ENCODE measurements around the gene ARL4A. TPM values are rescaled to one million over a fixed set of nuclear protein-coding genes. Genes with fewer than 3 reads are reported as not detected.

The ARL4A gene
- total and polyA plus RNA-seq, 9 of the 15 experiments (the other 6 are each of a cell fraction or from before 2014, with no cell fraction given), result 118 to 688 (median 172) TPM

DNA sequence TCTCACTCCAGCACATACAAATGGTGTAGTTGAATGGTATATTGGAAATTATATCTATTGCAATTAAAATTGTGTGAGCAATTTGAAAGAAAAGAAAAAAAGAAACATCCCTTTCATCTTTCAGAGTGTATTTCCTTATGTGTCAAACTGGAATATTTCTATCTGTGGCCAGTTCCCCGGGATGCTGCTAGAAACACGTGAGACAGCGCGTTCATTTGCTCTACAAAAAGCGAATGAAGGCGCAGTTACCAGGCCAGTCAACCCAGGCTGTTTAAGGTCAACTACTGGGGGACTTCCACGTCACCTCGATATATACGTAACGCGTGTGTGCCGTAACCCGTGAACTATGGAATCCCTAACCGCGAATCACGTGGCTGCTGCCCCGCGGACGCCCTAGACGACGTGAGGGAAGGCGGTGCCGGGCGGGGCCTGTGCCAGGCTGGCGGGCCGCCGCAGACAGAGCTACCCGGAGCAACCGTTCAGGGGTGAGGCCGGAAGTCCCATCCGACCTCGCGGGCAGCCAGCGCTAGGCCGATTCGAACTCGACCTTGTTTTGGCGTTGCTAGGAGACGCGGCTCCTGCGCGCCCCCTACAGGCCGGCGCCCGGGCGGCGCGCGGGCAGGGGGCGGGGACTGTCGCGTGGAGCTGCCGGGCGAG lies 1.1 kb upstream of the ARL4A start (continued):
- TF ChIP-seq, protein P1, sequence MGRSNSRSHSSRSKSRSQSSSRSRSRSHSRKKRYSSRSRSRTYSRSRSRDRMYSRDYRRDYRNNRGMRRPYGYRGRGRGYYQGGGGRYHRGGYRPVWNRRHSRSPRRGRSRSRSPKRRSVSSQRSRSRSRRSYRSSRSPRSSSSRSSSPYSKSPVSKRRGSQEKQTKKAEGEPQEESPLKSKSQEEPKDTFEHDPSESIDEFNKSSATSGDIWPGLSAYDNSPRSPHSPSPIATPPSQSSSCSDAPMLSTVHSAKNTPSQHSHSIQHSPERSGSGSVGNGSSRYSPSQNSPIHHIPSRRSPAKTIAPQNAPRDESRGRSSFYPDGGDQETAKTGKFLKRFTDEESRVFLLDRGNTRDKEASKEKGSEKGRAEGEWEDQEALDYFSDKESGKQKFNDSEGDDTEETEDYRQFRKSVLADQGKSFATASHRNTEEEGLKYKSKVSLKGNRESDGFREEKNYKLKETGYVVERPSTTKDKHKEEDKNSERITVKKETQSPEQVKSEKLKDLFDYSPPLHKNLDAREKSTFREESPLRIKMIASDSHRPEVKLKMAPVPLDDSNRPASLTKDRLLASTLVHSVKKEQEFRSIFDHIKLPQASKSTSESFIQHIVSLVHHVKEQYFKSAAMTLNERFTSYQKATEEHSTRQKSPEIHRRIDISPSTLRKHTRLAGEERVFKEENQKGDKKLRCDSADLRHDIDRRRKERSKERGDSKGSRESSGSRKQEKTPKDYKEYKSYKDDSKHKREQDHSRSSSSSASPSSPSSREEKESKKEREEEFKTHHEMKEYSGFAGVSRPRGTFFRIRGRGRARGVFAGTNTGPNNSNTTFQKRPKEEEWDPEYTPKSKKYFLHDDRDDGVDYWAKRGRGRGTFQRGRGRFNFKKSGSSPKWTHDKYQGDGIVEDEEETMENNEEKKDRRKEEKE (IDR thresholded peaks at IDR 0.05; ENCODE audit: borderline replicate concordance in 1 of 2, control insufficient read depth in 1 of 2, low read depth in 2 of 2, low read length in 1 of 2), result no peak
- TF ChIP-seq ZSCAN32 (CRISPR knock-in tag; IDR thresholded peaks at IDR 0.05) (no peak), RHOXF2B (CRISPR knock-in tag; conservative IDR thresholded peaks at IDR 0.05) (no peak), TARDBP (IDR thresholded peaks at IDR 0.05) (peak; percentile 50; the same call in 1 of the 2 replicates), ZNF212 (CRISPR knock-in tag; IDR thresholded peaks at IDR 0.05) (no peak), ZNF175 (CRISPR knock-in tag; IDR thresholded peaks at IDR 0.05; ENCODE audit: low read depth) (no peak), ZNF668 (CRISPR knock-in tag; IDR thresholded peaks at IDR 0.05) (no peak), POLR2H (tag; IDR thresholded peaks at IDR 0.05; ENCODE audit: low read depth) (peak; percentile 45; the same call in 1 of the 2 replicates), ILK (tag; IDR thresholded peaks at IDR 0.05; ENCODE audit: borderline replicate concordance, low read depth) (no peak), ZNF444 (CRISPR knock-in tag; IDR thresholded peaks at IDR 0.05) (no peak)
- TF ChIP-seq, protein P2, sequence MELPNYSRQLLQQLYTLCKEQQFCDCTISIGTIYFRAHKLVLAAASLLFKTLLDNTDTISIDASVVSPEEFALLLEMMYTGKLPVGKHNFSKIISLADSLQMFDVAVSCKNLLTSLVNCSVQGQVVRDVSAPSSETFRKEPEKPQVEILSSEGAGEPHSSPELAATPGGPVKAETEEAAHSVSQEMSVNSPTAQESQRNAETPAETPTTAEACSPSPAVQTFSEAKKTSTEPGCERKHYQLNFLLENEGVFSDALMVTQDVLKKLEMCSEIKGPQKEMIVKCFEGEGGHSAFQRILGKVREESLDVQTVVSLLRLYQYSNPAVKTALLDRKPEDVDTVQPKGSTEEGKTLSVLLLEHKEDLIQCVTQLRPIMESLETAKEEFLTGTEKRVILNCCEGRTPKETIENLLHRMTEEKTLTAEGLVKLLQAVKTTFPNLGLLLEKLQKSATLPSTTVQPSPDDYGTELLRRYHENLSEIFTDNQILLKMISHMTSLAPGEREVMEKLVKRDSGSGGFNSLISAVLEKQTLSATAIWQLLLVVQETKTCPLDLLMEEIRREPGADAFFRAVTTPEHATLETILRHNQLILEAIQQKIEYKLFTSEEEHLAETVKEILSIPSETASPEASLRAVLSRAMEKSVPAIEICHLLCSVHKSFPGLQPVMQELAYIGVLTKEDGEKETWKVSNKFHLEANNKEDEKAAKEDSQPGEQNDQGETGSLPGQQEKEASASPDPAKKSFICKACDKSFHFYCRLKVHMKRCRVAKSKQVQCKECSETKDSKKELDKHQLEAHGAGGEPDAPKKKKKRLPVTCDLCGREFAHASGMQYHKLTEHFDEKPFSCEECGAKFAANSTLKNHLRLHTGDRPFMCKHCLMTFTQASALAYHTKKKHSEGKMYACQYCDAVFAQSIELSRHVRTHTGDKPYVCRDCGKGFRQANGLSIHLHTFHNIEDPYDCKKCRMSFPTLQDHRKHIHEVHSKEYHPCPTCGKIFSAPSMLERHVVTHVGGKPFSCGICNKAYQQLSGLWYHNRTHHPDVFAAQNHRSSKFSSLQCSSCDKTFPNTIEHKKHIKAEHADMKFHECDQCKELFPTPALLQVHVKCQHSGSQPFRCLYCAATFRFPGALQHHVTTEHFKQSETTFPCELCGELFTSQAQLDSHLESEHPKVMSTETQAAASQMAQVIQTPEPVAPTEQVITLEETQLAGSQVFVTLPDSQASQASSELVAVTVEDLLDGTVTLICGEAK (IDR thresholded peaks at IDR 0.05), result peak; percentile 64
- TF ChIP-seq, protein P2 (CRISPR knock-in tag; IDR thresholded peaks at IDR 0.05), result no peak
